ENCODE results near the gene GP5.

DNA sequence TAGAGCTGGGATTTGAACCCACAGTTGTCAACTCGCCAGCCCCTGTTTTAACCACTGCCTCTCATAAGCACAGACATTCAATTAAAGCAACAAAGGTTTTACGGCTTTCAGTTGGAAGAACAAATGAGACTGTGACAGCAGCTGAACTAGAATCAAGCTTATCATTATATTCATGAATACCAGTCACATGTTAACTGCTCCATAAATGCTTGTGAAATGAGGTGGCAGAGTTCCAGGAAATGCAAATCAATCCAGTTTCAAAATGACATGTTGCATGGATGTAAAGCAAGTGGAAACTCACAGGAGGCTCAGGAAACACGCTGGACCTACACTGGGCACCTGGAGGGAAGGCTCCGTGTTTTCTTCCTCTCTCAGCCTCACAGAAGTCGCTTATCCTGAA lies 3.9 kb downstream of the GP5 start:
- TF ChIP-seq, protein P1, sequence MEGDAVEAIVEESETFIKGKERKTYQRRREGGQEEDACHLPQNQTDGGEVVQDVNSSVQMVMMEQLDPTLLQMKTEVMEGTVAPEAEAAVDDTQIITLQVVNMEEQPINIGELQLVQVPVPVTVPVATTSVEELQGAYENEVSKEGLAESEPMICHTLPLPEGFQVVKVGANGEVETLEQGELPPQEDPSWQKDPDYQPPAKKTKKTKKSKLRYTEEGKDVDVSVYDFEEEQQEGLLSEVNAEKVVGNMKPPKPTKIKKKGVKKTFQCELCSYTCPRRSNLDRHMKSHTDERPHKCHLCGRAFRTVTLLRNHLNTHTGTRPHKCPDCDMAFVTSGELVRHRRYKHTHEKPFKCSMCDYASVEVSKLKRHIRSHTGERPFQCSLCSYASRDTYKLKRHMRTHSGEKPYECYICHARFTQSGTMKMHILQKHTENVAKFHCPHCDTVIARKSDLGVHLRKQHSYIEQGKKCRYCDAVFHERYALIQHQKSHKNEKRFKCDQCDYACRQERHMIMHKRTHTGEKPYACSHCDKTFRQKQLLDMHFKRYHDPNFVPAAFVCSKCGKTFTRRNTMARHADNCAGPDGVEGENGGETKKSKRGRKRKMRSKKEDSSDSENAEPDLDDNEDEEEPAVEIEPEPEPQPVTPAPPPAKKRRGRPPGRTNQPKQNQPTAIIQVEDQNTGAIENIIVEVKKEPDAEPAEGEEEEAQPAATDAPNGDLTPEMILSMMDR (IDR thresholded peaks at IDR 0.05), result no peak
- TF ChIP-seq REST (IDR thresholded peaks at IDR 0.05; ENCODE audit: insufficient read depth in 1 of 2, low read depth in 2 of 2, low read length in 1 of 2) (no peak), TCF7L2 (IDR thresholded peaks at IDR 0.05; ENCODE audit: low read depth, low read length) (no peak), SIN3A (IDR thresholded peaks at IDR 0.05; ENCODE audit: borderline replicate concordance, insufficient read depth, low read depth, low read length) (no peak), POLR2AphosphoS5 (IDR thresholded peaks at IDR 0.05; ENCODE audit: low read depth, low read length) (no peak)
